ENCODE data around the gene SCD5.
A peak's percentile ranks its signal among the peaks of the same experiment; 100 is the strongest.

SCD5 gene

GRCh38 chr4:82697561-82697960 is 101.0 kb downstream of the SCD5 start:
- H3K27ac ChIP-seq: no peak overlapping the region
- DNase-seq (ENCODE audit: low read depth, low spot score): no peak

GRCh38 chr4:82696117-82696860 is 102.3 kb downstream of the SCD5 start:
- no peak overlapping the region for H3K27ac ChIP-seq
- DNase-seq (ENCODE audit: low read depth, low spot score): no peak

- no peak for DNase-seq (ENCODE audit: low read depth, low spot score)
- no peak overlapping the region for H3K27ac ChIP-seq
Observed at GRCh38 chr4:82694892-82695291, 103.7 kb downstream of the SCD5 start.

GRCh38 chr4:82694046-82694445 is 104.5 kb downstream of the SCD5 start:
- H3K27ac ChIP-seq: no peak overlapping the region
- no peak for DNase-seq (ENCODE audit: low read depth, low spot score)

- DNase-seq (ENCODE audit: low read depth, low spot score): no peak
- H3K27ac ChIP-seq: no peak overlapping the region
Observed at GRCh38 chr4:82692101-82692780, 106.4 kb downstream of the SCD5 start.

GRCh38 chr4:82691431-82691830 is 107.2 kb downstream of the SCD5 start:
- no peak for DNase-seq (ENCODE audit: low read depth, low spot score)
- H3K27ac ChIP-seq: no peak overlapping the region

- DNase-seq (ENCODE audit: low read depth, low spot score): no peak
Observed at GRCh38 chr4:82688091-82688795, 110.4 kb downstream of the SCD5 start.

GRCh38 chr4:82687531-82687930 is 111.1 kb downstream of the SCD5 start:
- DNase-seq (ENCODE audit: low read depth, low spot score): no peak

More at GRCh38 chr4:82688091-82688795, 110.4 kb downstream of the SCD5 start:
- no peak overlapping the region for H3K27ac ChIP-seq

GRCh38 chr4:82681754-82682153 is 116.8 kb downstream of the SCD5 start:
- no peak overlapping the region for H3K27ac ChIP-seq
- no peak for DNase-seq (ENCODE audit: low read depth, low spot score)

More at GRCh38 chr4:82687531-82687930, 111.1 kb downstream of the SCD5 start:
- no peak overlapping the region for H3K27ac ChIP-seq

- no peak for DNase-seq (ENCODE audit: low read depth, low spot score)
- no peak overlapping the region for H3K27ac ChIP-seq
Observed at GRCh38 chr4:82680834-82681233, 117.8 kb downstream of the SCD5 start.

GRCh38 chr4:82679531-82679930 is 119.1 kb downstream of the SCD5 start:
- DNase-seq (ENCODE audit: low read depth, low spot score): no peak
- H3K27ac ChIP-seq: no peak overlapping the region

GRCh38 chr4:82678051-82678450 is 120.5 kb downstream of the SCD5 start:
- H3K27ac ChIP-seq: peak overlapping the region; percentile 13

GRCh38 chr4:82677327-82677726 is 121.3 kb downstream of the SCD5 start:
- peak; percentile 12 for DNase-seq (ENCODE audit: low read depth, low spot score)
- peak overlapping the region; percentile 13 for H3K27ac ChIP-seq

More at GRCh38 chr4:82678051-82678450, 120.5 kb downstream of the SCD5 start:
- DNase-seq (ENCODE audit: low read depth, low spot score): no peak

GRCh38 chr4:82667761-82668480 is 130.7 kb downstream of the SCD5 start:
- H3K27ac ChIP-seq: no peak overlapping the region
- no peak for DNase-seq (ENCODE audit: low read depth, low spot score)

GRCh38 chr4:82666970-82667665 is 131.5 kb downstream of the SCD5 start:
- H3K27ac ChIP-seq: no peak overlapping the region
- no peak for DNase-seq (ENCODE audit: low read depth, low spot score)

- no peak overlapping the region for H3K27ac ChIP-seq
- DNase-seq (ENCODE audit: low read depth, low spot score): no peak
Observed at GRCh38 chr4:82661181-82661992, 137.2 kb downstream of the SCD5 start.

- no peak overlapping the region for H3K27ac ChIP-seq
- DNase-seq (ENCODE audit: low read depth, low spot score): no peak
Observed at GRCh38 chr4:82652062-82652461, 146.5 kb downstream of the SCD5 start.

- no peak for DNase-seq (ENCODE audit: low read depth, low spot score)
- H3K27ac ChIP-seq: no peak overlapping the region
Observed at GRCh38 chr4:82650868-82651267, 147.7 kb downstream of the SCD5 start.

- H3K27ac ChIP-seq: no peak overlapping the region
- peak; percentile 6 for DNase-seq (ENCODE audit: low read depth, low spot score)
Observed at GRCh38 chr4:82648356-82648755, 150.2 kb downstream of the SCD5 start.

All from epithelial cell of prostate (primary cell).